CD4-positive, CD25-positive, alpha-beta regulatory T cell (primary cell): Measurements from ENCODE around the gene BABAM2. TPM values are rescaled to one million over a fixed set of nuclear protein-coding genes. Genes with fewer than 3 reads are reported as not detected.

Source experiments
- ATAC-seq, 2 donors: fragments of 150-1000 bp; cut with Tn5 transposase; one replicate each; pipeline ENCODE4 v1.10.0; 2021; ENCODE audit warnings: low read depth in 2 of 2, moderate number of reproducible peaks in 2 of 2, moderate library complexity in 1 of 2
- DNase-seq, 3 donors: peaks; one replicate each; pipeline versions ENCODE4 v3.0.0 to v3.0.0-alpha.2; 2012 to 2022; ENCODE audit warnings: mixed read lengths in 1 of 3
- H3K27ac ChIP-seq: one replicate; pipeline ENCODE4 v1.7.0; 2013; ENCODE audit warnings: mild to moderate bottlenecking, low read length; ENCODE audit not compliant: insufficient read depth, poor library complexity, severe bottlenecking
- H3K27me3 ChIP-seq: one replicate; pipeline ENCODE4 v1.7.0; 2013; ENCODE audit warnings: low read length; ENCODE audit not compliant: control insufficient read depth, insufficient read depth
- H3K36me3 ChIP-seq: one replicate; pipeline ENCODE4 v1.7.0; 2013; ENCODE audit warnings: mild to moderate bottlenecking, low read length, moderate library complexity; ENCODE audit not compliant: control insufficient read depth, insufficient read depth
- H3K4me1 ChIP-seq: 2 replicates; pipeline ENCODE4 v1.7.0; 2013; ENCODE audit warnings: mild to moderate bottlenecking, low read length; ENCODE audit not compliant: insufficient read depth, control insufficient read depth, poor library complexity, severe bottlenecking
- H3K4me3 ChIP-seq: one replicate; pipeline ENCODE4 v1.7.0; 2013; ENCODE audit warnings: low read depth, mild to moderate bottlenecking, low read length, moderate library complexity
- H3K9me3 ChIP-seq, 2 experiments: 1 replicate in 1 of 2; 2 replicates in 1 of 2; pipeline ENCODE4 v1.7.0; 2013; ENCODE audit warnings: low read length in 2 of 2, mild to moderate bottlenecking in 1 of 2, moderate library complexity in 1 of 2; ENCODE audit not compliant: control insufficient read depth in 2 of 2
- H3K27ac Mint-ChIP-seq, 3 donors: one replicate each; pipeline ENCODE4 v1.8.0; 2020 to 2022; ENCODE audit warnings: mild to moderate bottlenecking in 3 of 3, mixed read lengths in 3 of 3, moderate library complexity in 2 of 3
- H3K27me3 Mint-ChIP-seq: one replicate; pipeline ENCODE4 v1.8.0; 2022; ENCODE audit warnings: mild to moderate bottlenecking, mixed read lengths
- H3K36me3 Mint-ChIP-seq: one replicate; pipeline ENCODE4 v1.8.0; 2020; ENCODE audit warnings: mixed read lengths
- H3K4me1 Mint-ChIP-seq, 4 donors: one replicate each; pipeline ENCODE4 v1.8.0; 2020 to 2022; ENCODE audit warnings: mixed read lengths in 4 of 4, mild to moderate bottlenecking in 1 of 4
- H3K4me3 Mint-ChIP-seq, 4 donors: one replicate each; pipeline ENCODE4 v1.8.0; 2020 to 2022; ENCODE audit warnings: mild to moderate bottlenecking in 4 of 4, mixed read lengths in 4 of 4, moderate library complexity in 3 of 4
- H3K9me3 Mint-ChIP-seq, 7 donors: one replicate each; pipeline ENCODE4 v1.8.0; 2020 to 2022; ENCODE audit warnings: mixed read lengths in 7 of 7, mild to moderate bottlenecking in 3 of 7, moderate library complexity in 2 of 7
- polyA plus RNA-seq, 4 donors: library from polyadenylated mRNA; unstranded; fragments of 300-500 nt; fragmentation: Illumina TruSeq; gene quantifications; one replicate each; pipeline ENCODE4 v1.2.3, GENCODE V29; 2021
- total RNA-seq: library from RNA; stranded (reverse); gene quantifications from one replicate; pipeline ENCODE4 v1.2.3, GENCODE V29; 2022

The BABAM2 gene
- total and polyA plus RNA-seq, 5 donors from 2014 or later, result 42.9 to 70.0 (median 58.5) TPM

DNA sequence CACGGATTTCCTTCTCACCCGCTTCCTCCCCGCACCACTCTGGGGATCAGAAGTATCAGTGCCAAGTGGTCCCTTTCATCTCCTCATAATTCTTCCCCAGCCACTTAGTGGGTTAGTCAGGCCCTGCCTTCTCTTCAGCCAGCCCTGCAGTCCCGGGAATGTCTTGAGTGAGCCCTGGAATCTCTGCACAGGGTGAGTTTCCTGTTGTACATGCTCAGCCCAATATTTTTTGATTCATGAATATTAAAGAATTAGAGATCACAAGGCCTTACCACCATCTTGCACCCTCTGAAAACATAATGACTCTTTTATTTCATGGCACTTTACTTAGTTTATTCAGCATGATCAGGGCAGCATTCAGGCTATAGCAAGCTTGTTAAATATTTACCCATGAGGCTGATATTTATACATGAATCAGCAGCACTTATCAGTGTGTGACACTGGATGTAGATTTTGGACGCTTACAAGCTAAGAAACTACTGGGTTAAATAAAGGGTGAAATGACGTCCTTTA lies 342.7 kb downstream of the BABAM2 start:
- no peak for ATAC-seq
- peaks cover 10% of the 10 kb centered on the region for H3K36me3 Mint-ChIP-seq

GRCh38 chr2:28234807-28235206 lies 344.3 kb downstream of the BABAM2 start:
- peaks cover 5% of the 10 kb centered on the region for H3K36me3 ChIP-seq
- no peaks in the 10 kb centered on the region for H3K4me1 ChIP-seq
- Mint-ChIP-seq H3K9me3 (no peaks in the 10 kb centered on the region), H3K4me3 (no peak overlapping the region), H3K27ac (no peak overlapping the region), H3K4me1 (peaks cover 0 to 14% (median under 1%) of the 10 kb centered on the region in 4 donors), H3K27me3 (no peaks in the 10 kb centered on the region), H3K36me3 (peaks cover 10% of the 10 kb centered on the region)
- DNase-seq (no peak), ATAC-seq (no peak)
- H3K27me3 ChIP-seq, result no peaks in the 10 kb centered on the region
- H3K9me3 ChIP-seq, result no peaks in the 10 kb centered on the region
- H3K4me3 ChIP-seq, result no peak overlapping the region
- H3K27ac ChIP-seq, result no peak overlapping the region

More for the DNA sequence above, 342.7 kb downstream of the BABAM2 start:
- no peak overlapping the region for H3K27ac ChIP-seq
- no peaks in the 10 kb centered on the region for H3K9me3 Mint-ChIP-seq
- no peak for DNase-seq
- H3K9me3 ChIP-seq, result no peaks in the 10 kb centered on the region
- H3K4me3 ChIP-seq, result no peak overlapping the region
- H3K36me3 ChIP-seq, result peaks cover 5% of the 10 kb centered on the region
- H3K27me3 Mint-ChIP-seq, result no peaks in the 10 kb centered on the region
- H3K27me3 ChIP-seq, result no peaks in the 10 kb centered on the region
- H3K27ac Mint-ChIP-seq, result peak overlapping the region in 1 of 3 donors; percentile 44
- no peaks in the 10 kb centered on the region for H3K4me1 ChIP-seq
- no peak overlapping the region for H3K4me3 Mint-ChIP-seq
- peaks cover 0 to 9% (median 5%) of the 10 kb centered on the region in 4 donors for H3K4me1 Mint-ChIP-seq

DNA sequence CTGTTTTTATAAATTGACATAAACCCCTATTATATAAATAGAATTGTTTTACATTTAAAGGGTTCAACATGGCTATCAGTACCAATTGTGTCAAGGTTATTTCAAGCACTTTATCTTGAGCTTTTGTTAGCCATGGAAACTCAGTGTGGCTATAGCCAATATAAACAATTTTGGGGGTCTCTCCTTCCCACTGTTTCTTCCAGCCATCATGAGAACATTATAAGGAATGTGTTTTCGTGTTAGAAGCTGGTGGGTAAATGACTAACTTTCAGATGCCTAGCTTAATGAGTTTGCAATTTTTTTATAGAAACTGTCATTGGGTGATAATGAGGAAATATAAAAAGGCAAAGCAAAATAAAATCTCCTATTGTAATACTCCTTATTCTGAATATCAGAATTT lies 348.7 kb downstream of the BABAM2 start:
- Mint-ChIP-seq H3K27ac (peak overlapping the region in 1 of 3 donors; percentile 5), H3K4me1 (peaks cover 0 to 9% (median 2%) of the 10 kb centered on the region in 4 donors), H3K36me3 (peaks cover 20% of the 10 kb centered on the region), H3K27me3 (no peaks in the 10 kb centered on the region), H3K4me3 (no peak overlapping the region), H3K9me3 (no peaks in the 10 kb centered on the region)
- H3K9me3 ChIP-seq, result no peaks in the 10 kb centered on the region
- no peak overlapping the region for H3K27ac ChIP-seq
- no peak for DNase-seq
- no peak for ATAC-seq
- peaks cover 9% of the 10 kb centered on the region for H3K36me3 ChIP-seq
- no peaks in the 10 kb centered on the region for H3K4me1 ChIP-seq
- H3K4me3 ChIP-seq, result no peak overlapping the region
- H3K27me3 ChIP-seq, result no peaks in the 10 kb centered on the region

DNA sequence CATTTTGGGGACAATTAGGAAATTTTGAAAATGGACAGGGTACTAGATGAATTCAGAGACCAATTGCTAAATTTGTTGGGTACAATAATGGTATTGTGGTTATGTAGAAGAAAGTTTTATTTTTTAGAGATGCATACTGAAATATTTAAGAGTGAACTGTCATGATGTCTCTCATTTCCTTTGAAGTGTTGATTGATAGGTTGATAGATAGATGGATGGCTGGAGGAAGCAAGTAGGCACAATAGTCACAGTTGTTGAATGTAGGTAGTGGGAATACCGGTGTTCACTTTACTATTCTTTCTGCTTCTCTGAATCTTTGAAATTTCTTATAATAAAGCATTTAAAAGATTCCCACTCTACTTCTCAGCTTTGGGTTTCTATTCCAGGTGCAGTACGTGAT lies 350.4 kb downstream of the BABAM2 start:
- ATAC-seq, result no peak
- no peaks in the 10 kb centered on the region for H3K4me1 ChIP-seq
- no peak overlapping the region for H3K27ac ChIP-seq
- Mint-ChIP-seq H3K36me3 (peaks cover 26% of the 10 kb centered on the region), H3K4me3 (no peak overlapping the region), H3K27ac (peak overlapping the region in 1 of 3 donors; percentile 69), H3K4me1 (peaks cover 0 to 13% (median 2%) of the 10 kb centered on the region in 4 donors), H3K9me3 (no peaks in the 10 kb centered on the region), H3K27me3 (no peaks in the 10 kb centered on the region)
- H3K36me3 ChIP-seq, result peaks cover 14% of the 10 kb centered on the region
- no peak overlapping the region for H3K4me3 ChIP-seq
- DNase-seq, result no peak
- no peaks in the 10 kb centered on the region for H3K27me3 ChIP-seq
- no peaks in the 10 kb centered on the region for H3K9me3 ChIP-seq

GRCh38 chr2:28247290-28247689 lies 356.8 kb downstream of the BABAM2 start:
- Histone ChIP-seq H3K27me3 (no peaks in the 10 kb centered on the region), H3K4me1 (peaks cover 7% of the 10 kb centered on the region), H3K27ac (no peak overlapping the region), H3K36me3 (peaks cover 9% of the 10 kb centered on the region), H3K9me3 (no peaks in the 10 kb centered on the region), H3K4me3 (no peak overlapping the region)
- Mint-ChIP-seq H3K36me3 (peaks cover 20% of the 10 kb centered on the region), H3K4me3 (no peak overlapping the region), H3K27ac (peak overlapping the region; percentile 5 to 69 (median 57)), H3K27me3 (no peaks in the 10 kb centered on the region), H3K4me1 (peaks cover 18 to 38% (median 28%) of the 10 kb centered on the region in 4 donors), H3K9me3 (no peaks in the 10 kb centered on the region)
- no peak for DNase-seq
- ATAC-seq, result no peak

DNA sequence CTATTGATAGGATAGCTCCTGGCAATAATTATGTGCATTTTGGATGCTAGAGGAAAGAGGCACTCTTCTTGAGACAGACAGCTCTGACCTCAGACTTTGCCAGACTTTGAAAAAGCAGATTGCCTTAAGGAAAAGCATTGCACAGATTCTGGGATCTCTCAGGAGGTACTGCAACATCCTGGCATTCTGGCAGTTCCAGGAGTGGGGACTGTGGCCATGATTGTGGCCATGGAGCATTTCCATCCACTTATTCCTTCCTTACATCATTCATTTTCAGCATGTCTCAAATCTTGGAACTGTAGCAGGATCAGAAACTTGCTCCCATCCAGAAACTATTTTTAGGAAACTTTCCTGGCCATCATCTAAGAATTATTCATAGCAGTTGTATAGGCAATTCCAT lies 357.2 kb downstream of the BABAM2 start:
- H3K4me3 ChIP-seq, result no peak overlapping the region
- H3K4me3 Mint-ChIP-seq, result no peak overlapping the region
- no peaks in the 10 kb centered on the region for H3K27me3 ChIP-seq
- H3K9me3 Mint-ChIP-seq, result no peaks in the 10 kb centered on the region
- H3K9me3 ChIP-seq, result no peaks in the 10 kb centered on the region
- H3K27ac Mint-ChIP-seq, result peak overlapping the region in 1 of 3 donors; percentile 11
- peaks cover 11% of the 10 kb centered on the region for H3K4me1 ChIP-seq
- ATAC-seq (no peak), DNase-seq (no peak)
- H3K36me3 Mint-ChIP-seq, result peaks cover 20% of the 10 kb centered on the region
- peaks cover 9% of the 10 kb centered on the region for H3K36me3 ChIP-seq
- no peaks in the 10 kb centered on the region for H3K27me3 Mint-ChIP-seq
- H3K27ac ChIP-seq, result no peak overlapping the region
- peaks cover 22 to 42% (median 33%) of the 10 kb centered on the region in 4 donors for H3K4me1 Mint-ChIP-seq

DNA sequence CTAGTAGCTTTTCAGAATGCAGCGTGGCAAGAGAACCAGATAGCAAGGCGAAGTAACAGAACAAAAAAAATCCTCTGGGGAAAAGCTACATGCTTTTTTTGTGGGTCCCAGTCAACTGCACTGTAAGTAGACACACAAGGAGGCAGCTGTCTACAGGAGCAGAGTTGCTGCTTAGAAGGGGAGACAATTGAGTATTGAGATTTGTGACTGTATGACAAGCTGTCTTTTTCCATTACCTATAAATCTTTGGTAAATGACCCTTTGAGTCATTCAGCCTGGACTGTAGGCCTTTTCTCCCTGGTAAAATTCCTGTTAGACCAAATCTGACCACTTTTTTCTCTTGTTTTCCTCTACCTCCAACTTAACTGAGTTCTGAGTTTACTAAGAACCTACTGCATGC lies 358.0 kb downstream of the BABAM2 start:
- peaks cover 16% of the 10 kb centered on the region for H3K4me1 ChIP-seq
- H3K27me3 ChIP-seq, result no peaks in the 10 kb centered on the region
- DNase-seq (no peak), ATAC-seq (no peak)
- H3K27ac ChIP-seq, result no peak overlapping the region
- Mint-ChIP-seq H3K36me3 (peaks cover 23% of the 10 kb centered on the region), H3K27me3 (no peaks in the 10 kb centered on the region), H3K9me3 (no peaks in the 10 kb centered on the region), H3K4me1 (peaks cover 23 to 50% (median 37%) of the 10 kb centered on the region in 4 donors), H3K27ac (no peak overlapping the region), H3K4me3 (no peak overlapping the region)
- no peak overlapping the region for H3K4me3 ChIP-seq
- no peaks in the 10 kb centered on the region for H3K9me3 ChIP-seq
- peaks cover 9% of the 10 kb centered on the region for H3K36me3 ChIP-seq

- Mint-ChIP-seq H3K27me3 (no peaks in the 10 kb centered on the region), H3K9me3 (no peaks in the 10 kb centered on the region), H3K4me3 (no peak overlapping the region), H3K36me3 (peaks cover 24% of the 10 kb centered on the region), H3K4me1 (peaks cover 23 to 55% (median 38%) of the 10 kb centered on the region in 4 donors), H3K27ac (peak overlapping the region in 2 of 3 donors; percentile 34 to 52)
- no peaks in the 10 kb centered on the region for H3K27me3 ChIP-seq
- H3K4me3 ChIP-seq, result no peak overlapping the region
- ATAC-seq (no peak), DNase-seq (no peak)
- H3K9me3 ChIP-seq, result no peaks in the 10 kb centered on the region
- no peak overlapping the region for H3K27ac ChIP-seq
- peaks cover 9% of the 10 kb centered on the region for H3K36me3 ChIP-seq
- H3K4me1 ChIP-seq, result peaks cover 16% of the 10 kb centered on the region
Measured at GRCh38 chr2:28250006-28250405, 359.5 kb downstream of the BABAM2 start.
